K562 (cell line): Measurements from ENCODE around the gene ATAD3C. TPM values are rescaled to one million over a fixed set of nuclear protein-coding genes. Genes with fewer than 3 reads are reported as not detected.

Experiments
- CBFA2T3 ChIP-seq: fragments of 450-650 bp; IDR thresholded peaks from 2 replicates; pipeline ENCODE4 v1.6.1; 2017
- CC2D1A ChIP-seq: fragments of 450-650 bp; IDR thresholded peaks from 2 replicates; pipeline ENCODE4 v1.6.1; 2017; ENCODE audit warnings: mild to moderate bottlenecking
- DACH1 ChIP-seq: fragments of 450-650 bp; IDR thresholded peaks from 2 replicates; pipeline ENCODE4 v1.6.1; 2018; ENCODE audit not compliant: partially characterized antibody
- FOSL1 ChIP-seq: fragments of 200-800 bp; sonication (Bioruptor generic); conservative IDR thresholded peaks from 2 replicates; pipeline ENCODE4 v1.6.1; 2016; ENCODE audit warnings: missing genetic modification characterization, missing compliant biosample characterization
- MNT ChIP-seq, 2 experiments: fragments of 450-650 bp; conservative IDR thresholded peaks; 2 replicates each; pipeline ENCODE4 v1.6.1; 2017; ENCODE audit warnings: mild to moderate bottlenecking in 2 of 2, moderate library complexity in 2 of 2
- polyA plus RNA-seq, 8 experiments: library from polyadenylated mRNA; depleted of rRNA in 4 of 8; stranded (reverse) in 5 of 8; unstranded in 3 of 8; fragments of >200 nt; fragmentation: Nextera tagmentation in 2 of 8; fragmentation: Illumina TruSeq in 1 of 8; extraction: Ambion mirVana in 2 of 8; extraction: Trizol in 1 of 8; gene quantifications; 2 replicates each; pipeline versions ENCODE4 v1.2.1 to v1.2.3, GENCODE V29; 2011 to 2014; ENCODE audit warnings: inconsistent platforms in 1 of 8, missing spikeins in 1 of 8
- total RNA-seq, 7 experiments: library from RNA; depleted of rRNA in 6 of 7; stranded (reverse); fragments of >200 nt in 6 of 7; fragmentation: Illumina TruSeq in 2 of 7; extraction: Trizol in 2 of 7; gene quantifications; 2 replicates each; pipeline versions ENCODE4 v1.2.1 to v1.2.3, GENCODE V29; 2011 to 2021; ENCODE audit warnings: low replicate concordance in 1 of 7
- TF ChIP-seq, protein P1 (sequence below): fragments of 450-650 bp; IDR thresholded peaks from 2 replicates; pipeline ENCODE4 v1.6.1; 2016; ENCODE audit warnings: mild to moderate bottlenecking, moderate library complexity
- TF ChIP-seq, protein P2 (sequence below), 3 experiments: fragments of 200-800 bp in 1 of 3; fragments of 250-450 bp in 1 of 3; fragments of 450-650 bp in 1 of 3; sonication (Bioruptor Pico) in 1 of 3; sonication (Bioruptor generic) in 1 of 3; formaldehyde crosslinking in 1 of 3; IDR thresholded peaks; 2 replicates each; pipeline versions ENCODE4 v1.6.1 to v1.8.0; 2016 to 2022; ENCODE audit warnings: mild to moderate bottlenecking in 2 of 3, missing genetic modification characterization in 2 of 3, missing compliant biosample characterization in 1 of 3, moderate library complexity in 1 of 3
- TF ChIP-seq, protein P3 (sequence below): sonication (generic); formaldehyde crosslinking; IDR thresholded peaks from 2 replicates; pipeline ENCODE4 v1.8.1; 2023; ENCODE audit warnings: mild to moderate bottlenecking, missing genetic modification reagents, moderate library complexity

The ATAD3C gene
- total and polyA plus RNA-seq, 9 of the 15 experiments (the other 6 are each of a cell fraction or from before 2014, with no cell fraction given), result 0.03 to 0.18 TPM; not detected in 7

- TF ChIP-seq, protein P1, sequence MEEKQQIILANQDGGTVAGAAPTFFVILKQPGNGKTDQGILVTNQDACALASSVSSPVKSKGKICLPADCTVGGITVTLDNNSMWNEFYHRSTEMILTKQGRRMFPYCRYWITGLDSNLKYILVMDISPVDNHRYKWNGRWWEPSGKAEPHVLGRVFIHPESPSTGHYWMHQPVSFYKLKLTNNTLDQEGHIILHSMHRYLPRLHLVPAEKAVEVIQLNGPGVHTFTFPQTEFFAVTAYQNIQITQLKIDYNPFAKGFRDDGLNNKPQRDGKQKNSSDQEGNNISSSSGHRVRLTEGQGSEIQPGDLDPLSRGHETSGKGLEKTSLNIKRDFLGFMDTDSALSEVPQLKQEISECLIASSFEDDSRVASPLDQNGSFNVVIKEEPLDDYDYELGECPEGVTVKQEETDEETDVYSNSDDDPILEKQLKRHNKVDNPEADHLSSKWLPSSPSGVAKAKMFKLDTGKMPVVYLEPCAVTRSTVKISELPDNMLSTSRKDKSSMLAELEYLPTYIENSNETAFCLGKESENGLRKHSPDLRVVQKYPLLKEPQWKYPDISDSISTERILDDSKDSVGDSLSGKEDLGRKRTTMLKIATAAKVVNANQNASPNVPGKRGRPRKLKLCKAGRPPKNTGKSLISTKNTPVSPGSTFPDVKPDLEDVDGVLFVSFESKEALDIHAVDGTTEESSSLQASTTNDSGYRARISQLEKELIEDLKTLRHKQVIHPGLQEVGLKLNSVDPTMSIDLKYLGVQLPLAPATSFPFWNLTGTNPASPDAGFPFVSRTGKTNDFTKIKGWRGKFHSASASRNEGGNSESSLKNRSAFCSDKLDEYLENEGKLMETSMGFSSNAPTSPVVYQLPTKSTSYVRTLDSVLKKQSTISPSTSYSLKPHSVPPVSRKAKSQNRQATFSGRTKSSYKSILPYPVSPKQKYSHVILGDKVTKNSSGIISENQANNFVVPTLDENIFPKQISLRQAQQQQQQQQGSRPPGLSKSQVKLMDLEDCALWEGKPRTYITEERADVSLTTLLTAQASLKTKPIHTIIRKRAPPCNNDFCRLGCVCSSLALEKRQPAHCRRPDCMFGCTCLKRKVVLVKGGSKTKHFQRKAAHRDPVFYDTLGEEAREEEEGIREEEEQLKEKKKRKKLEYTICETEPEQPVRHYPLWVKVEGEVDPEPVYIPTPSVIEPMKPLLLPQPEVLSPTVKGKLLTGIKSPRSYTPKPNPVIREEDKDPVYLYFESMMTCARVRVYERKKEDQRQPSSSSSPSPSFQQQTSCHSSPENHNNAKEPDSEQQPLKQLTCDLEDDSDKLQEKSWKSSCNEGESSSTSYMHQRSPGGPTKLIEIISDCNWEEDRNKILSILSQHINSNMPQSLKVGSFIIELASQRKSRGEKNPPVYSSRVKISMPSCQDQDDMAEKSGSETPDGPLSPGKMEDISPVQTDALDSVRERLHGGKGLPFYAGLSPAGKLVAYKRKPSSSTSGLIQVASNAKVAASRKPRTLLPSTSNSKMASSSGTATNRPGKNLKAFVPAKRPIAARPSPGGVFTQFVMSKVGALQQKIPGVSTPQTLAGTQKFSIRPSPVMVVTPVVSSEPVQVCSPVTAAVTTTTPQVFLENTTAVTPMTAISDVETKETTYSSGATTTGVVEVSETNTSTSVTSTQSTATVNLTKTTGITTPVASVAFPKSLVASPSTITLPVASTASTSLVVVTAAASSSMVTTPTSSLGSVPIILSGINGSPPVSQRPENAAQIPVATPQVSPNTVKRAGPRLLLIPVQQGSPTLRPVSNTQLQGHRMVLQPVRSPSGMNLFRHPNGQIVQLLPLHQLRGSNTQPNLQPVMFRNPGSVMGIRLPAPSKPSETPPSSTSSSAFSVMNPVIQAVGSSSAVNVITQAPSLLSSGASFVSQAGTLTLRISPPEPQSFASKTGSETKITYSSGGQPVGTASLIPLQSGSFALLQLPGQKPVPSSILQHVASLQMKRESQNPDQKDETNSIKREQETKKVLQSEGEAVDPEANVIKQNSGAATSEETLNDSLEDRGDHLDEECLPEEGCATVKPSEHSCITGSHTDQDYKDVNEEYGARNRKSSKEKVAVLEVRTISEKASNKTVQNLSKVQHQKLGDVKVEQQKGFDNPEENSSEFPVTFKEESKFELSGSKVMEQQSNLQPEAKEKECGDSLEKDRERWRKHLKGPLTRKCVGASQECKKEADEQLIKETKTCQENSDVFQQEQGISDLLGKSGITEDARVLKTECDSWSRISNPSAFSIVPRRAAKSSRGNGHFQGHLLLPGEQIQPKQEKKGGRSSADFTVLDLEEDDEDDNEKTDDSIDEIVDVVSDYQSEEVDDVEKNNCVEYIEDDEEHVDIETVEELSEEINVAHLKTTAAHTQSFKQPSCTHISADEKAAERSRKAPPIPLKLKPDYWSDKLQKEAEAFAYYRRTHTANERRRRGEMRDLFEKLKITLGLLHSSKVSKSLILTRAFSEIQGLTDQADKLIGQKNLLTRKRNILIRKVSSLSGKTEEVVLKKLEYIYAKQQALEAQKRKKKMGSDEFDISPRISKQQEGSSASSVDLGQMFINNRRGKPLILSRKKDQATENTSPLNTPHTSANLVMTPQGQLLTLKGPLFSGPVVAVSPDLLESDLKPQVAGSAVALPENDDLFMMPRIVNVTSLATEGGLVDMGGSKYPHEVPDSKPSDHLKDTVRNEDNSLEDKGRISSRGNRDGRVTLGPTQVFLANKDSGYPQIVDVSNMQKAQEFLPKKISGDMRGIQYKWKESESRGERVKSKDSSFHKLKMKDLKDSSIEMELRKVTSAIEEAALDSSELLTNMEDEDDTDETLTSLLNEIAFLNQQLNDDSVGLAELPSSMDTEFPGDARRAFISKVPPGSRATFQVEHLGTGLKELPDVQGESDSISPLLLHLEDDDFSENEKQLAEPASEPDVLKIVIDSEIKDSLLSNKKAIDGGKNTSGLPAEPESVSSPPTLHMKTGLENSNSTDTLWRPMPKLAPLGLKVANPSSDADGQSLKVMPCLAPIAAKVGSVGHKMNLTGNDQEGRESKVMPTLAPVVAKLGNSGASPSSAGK, result 0 out of 2 replicates have a peak, but pooled peaks have one; percentile 46
- TF ChIP-seq, protein P2, sequence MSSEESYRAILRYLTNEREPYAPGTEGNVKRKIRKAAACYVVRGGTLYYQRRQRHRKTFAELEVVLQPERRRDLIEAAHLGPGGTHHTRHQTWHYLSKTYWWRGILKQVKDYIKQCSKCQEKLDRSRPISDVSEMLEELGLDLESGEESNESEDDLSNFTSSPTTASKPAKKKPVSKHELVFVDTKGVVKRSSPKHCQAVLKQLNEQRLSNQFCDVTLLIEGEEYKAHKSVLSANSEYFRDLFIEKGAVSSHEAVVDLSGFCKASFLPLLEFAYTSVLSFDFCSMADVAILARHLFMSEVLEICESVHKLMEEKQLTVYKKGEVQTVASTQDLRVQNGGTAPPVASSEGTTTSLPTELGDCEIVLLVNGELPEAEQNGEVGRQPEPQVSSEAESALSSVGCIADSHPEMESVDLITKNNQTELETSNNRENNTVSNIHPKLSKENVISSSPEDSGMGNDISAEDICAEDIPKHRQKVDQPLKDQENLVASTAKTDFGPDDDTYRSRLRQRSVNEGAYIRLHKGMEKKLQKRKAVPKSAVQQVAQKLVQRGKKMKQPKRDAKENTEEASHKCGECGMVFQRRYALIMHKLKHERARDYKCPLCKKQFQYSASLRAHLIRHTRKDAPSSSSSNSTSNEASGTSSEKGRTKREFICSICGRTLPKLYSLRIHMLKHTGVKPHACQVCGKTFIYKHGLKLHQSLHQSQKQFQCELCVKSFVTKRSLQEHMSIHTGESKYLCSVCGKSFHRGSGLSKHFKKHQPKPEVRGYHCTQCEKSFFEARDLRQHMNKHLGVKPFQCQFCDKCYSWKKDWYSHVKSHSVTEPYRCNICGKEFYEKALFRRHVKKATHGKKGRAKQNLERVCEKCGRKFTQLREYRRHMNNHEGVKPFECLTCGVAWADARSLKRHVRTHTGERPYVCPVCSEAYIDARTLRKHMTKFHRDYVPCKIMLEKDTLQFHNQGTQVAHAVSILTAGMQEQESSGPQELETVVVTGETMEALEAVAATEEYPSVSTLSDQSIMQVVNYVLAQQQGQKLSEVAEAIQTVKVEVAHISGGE (CRISPR knock-in tag; IDR thresholded peaks at IDR 0.05), result peak in 1 of 3 experiments; percentile 79; a peak in 1 of 6 replicates
- TF ChIP-seq CBFA2T3 (peak; percentile 18; the same call in 1 of the 2 replicates), MNT (conservative IDR thresholded peaks at IDR 0.05) (peak; percentile 73 to 75), FOSL1 (tag) (0 out of 2 replicates have a peak, but pooled peaks have one; percentile 38), CC2D1A (peak; percentile 50; the same call in 1 of the 2 replicates), DACH1 (peak; percentile 78)
- TF ChIP-seq, protein P3, sequence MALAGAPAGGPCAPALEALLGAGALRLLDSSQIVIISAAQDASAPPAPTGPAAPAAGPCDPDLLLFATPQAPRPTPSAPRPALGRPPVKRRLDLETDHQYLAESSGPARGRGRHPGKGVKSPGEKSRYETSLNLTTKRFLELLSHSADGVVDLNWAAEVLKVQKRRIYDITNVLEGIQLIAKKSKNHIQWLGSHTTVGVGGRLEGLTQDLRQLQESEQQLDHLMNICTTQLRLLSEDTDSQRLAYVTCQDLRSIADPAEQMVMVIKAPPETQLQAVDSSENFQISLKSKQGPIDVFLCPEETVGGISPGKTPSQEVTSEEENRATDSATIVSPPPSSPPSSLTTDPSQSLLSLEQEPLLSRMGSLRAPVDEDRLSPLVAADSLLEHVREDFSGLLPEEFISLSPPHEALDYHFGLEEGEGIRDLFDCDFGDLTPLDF (CRISPR knock-in tag), result 0 out of 2 replicates have a peak, but pooled peaks have one; percentile 52
Observed at GRCh38 chr1:1504777-1505365, 55.4 kb downstream of the ATAD3C start (continued).
